SU-DHL-6 (cell line): ENCODE measurements around the gene CBS.
"Not testable (repeated sequence)": the region's sequence is repeated elsewhere in the genome, so short reads cannot be mapped to it uniquely, and the experiment has no call there.

Experiments
- EZH2phosphoT487 ChIP-seq: fragments of 200-600 bp; sonication (generic), shearing (Covaris generic); conservative IDR thresholded peaks from 2 replicates; pipeline ENCODE4 v1.6.1; 2018; ENCODE audit warnings: mild to moderate bottlenecking, antibody characterized with exemption, low read length, moderate library complexity, mixed read lengths
- TF ChIP-seq, protein P1 (sequence below): fragments of 200-600 bp; sonication (generic); IDR thresholded peaks from one replicate; pipeline ENCODE4 v1.5.1; 2017; ENCODE audit warnings: antibody characterized with exemption, mild to moderate bottlenecking, low read length, moderate library complexity; ENCODE audit not compliant: insufficient read depth, poor library complexity, severe bottlenecking

GRCh38 chr21:43108177-43108576 is 32.5 kb upstream of the CBS start:
- TF ChIP-seq, protein P1, sequence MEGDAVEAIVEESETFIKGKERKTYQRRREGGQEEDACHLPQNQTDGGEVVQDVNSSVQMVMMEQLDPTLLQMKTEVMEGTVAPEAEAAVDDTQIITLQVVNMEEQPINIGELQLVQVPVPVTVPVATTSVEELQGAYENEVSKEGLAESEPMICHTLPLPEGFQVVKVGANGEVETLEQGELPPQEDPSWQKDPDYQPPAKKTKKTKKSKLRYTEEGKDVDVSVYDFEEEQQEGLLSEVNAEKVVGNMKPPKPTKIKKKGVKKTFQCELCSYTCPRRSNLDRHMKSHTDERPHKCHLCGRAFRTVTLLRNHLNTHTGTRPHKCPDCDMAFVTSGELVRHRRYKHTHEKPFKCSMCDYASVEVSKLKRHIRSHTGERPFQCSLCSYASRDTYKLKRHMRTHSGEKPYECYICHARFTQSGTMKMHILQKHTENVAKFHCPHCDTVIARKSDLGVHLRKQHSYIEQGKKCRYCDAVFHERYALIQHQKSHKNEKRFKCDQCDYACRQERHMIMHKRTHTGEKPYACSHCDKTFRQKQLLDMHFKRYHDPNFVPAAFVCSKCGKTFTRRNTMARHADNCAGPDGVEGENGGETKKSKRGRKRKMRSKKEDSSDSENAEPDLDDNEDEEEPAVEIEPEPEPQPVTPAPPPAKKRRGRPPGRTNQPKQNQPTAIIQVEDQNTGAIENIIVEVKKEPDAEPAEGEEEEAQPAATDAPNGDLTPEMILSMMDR = not testable (repeated sequence)
- not testable (repeated sequence) for TF ChIP-seq EZH2phosphoT487
